H1 (cell line): ENCODE results near the gene PKN3. TPM values are rescaled to one million over a fixed set of nuclear protein-coding genes. Genes with fewer than 3 reads are reported as not detected.

Source experiments
- CTCF ChIA-PET: fragments of 300-600 bp; sonication (Branson Sonifier 250); formaldehyde crosslinking; loops from one replicate; lab custom pipeline; 2021; ENCODE audit not compliant: partially characterized antibody; lab: Charles Lee
- POLR2A ChIA-PET: fragments of 300-600 bp; sonication (Branson Sonifier 250); formaldehyde crosslinking; loops from one replicate; lab custom pipeline; 2021; ENCODE audit warnings: inconsistent platforms; ENCODE audit not compliant: partially characterized antibody; lab: Charles Lee
- DNase-seq, 2 experiments: peaks; one replicate each; pipeline versions ENCODE4 v3.0.0 to v3.0.0-alpha.2; 2010 to 2022; ENCODE audit warnings: low spot score in 2 of 2, low read depth in 1 of 2, mixed read lengths in 1 of 2
- FAIRE-seq: peaks from 2 replicates; lab custom pipeline; 2011; peaks lifted over from hg19 to GRCh38; lab: Jason Lieb, UNC
- H2AFZ ChIP-seq: 2 replicates; pipeline ENCODE4 v1.8.1; 2012; ENCODE audit warnings: low read length, inconsistent platforms
- H2AK5ac ChIP-seq: 2 replicates; pipeline ENCODE4 v1.6.1; 2013; ENCODE audit warnings: low read depth, low read length
- H2BK120ac ChIP-seq: replicated peaks from 2 replicates; pipeline ENCODE3; 2013; ENCODE audit warnings: low read depth, low read length, inconsistent platforms
- H2BK12ac ChIP-seq: 2 replicates; pipeline ENCODE4 v1.6.1; 2013; ENCODE audit warnings: low read depth, low read length
- H2BK15ac ChIP-seq: 2 replicates; pipeline ENCODE4 v1.6.1; 2013; ENCODE audit warnings: low read length
- H2BK20ac ChIP-seq: 2 replicates; pipeline ENCODE4 v1.6.1; 2013; ENCODE audit warnings: low read length
- H2BK5ac ChIP-seq: 2 replicates; pipeline ENCODE4 v1.6.1; 2013; ENCODE audit warnings: low read depth, low read length
- H3K14ac ChIP-seq: 2 replicates; pipeline ENCODE4 v1.6.1; 2013; ENCODE audit warnings: inconsistent platforms; ENCODE audit not compliant: insufficient read length
- H3K18ac ChIP-seq: 2 replicates; pipeline ENCODE4 v1.6.1; 2013; ENCODE audit warnings: low read length; ENCODE audit errors: extremely low read depth
- H3K23ac ChIP-seq: 2 replicates; pipeline ENCODE4 v1.6.1; 2013; ENCODE audit warnings: inconsistent platforms; ENCODE audit not compliant: insufficient read length
- H3K23me2 ChIP-seq: 2 replicates; pipeline ENCODE4 v1.6.1; 2013; ENCODE audit warnings: low read depth, low read length
- H3K27ac ChIP-seq: 2 replicates; pipeline ENCODE4 v1.6.1; 2011; ENCODE audit warnings: low read depth, low read length, inconsistent platforms
- H3K27me3 ChIP-seq, 4 experiments: replicated peaks in 1 of 4; 1 replicate in 1 of 4; 2 replicates in 3 of 4; pipeline versions ENCODE4 v1.6.1 to v1.8.1; 2011 to 2013; ENCODE audit warnings: low read length in 3 of 4, mild to moderate bottlenecking in 3 of 4, inconsistent platforms in 2 of 4, mixed read lengths in 2 of 4, moderate library complexity in 1 of 4; ENCODE audit not compliant: control insufficient read depth in 3 of 4, insufficient read depth in 3 of 4; ENCODE audit errors: extremely low read depth in 1 of 4
- H3K36me3 ChIP-seq, 4 experiments: 2 replicates each; pipeline versions ENCODE4 v1.6.1 to v1.8.1; 2011 to 2013; ENCODE audit warnings: mild to moderate bottlenecking in 4 of 4, low read length in 3 of 4, moderate library complexity in 2 of 4, control low read depth in 1 of 4, inconsistent platforms in 1 of 4; ENCODE audit not compliant: insufficient read depth in 4 of 4, control insufficient read depth in 2 of 4
- H3K4ac ChIP-seq: replicated peaks from 2 replicates; pipeline ENCODE3; 2013; ENCODE audit warnings: low read length, low read depth, mixed read lengths, inconsistent platforms; ENCODE audit not compliant: insufficient read length
- H3K4me1 ChIP-seq, 4 experiments: replicated peaks in 1 of 4; 1 replicate in 1 of 4; 2 replicates in 3 of 4; pipeline versions ENCODE4 v1.6.1 to v1.8.1; 2011 to 2013; ENCODE audit warnings: low read length in 3 of 4, inconsistent platforms in 2 of 4, mixed read lengths in 1 of 4; ENCODE audit not compliant: insufficient read depth in 4 of 4, control insufficient read depth in 3 of 4
- H3K4me2 ChIP-seq, 2 experiments: 2 replicates each; pipeline versions ENCODE4 v1.6.1 to v1.8.1; 2011 to 2013; ENCODE audit warnings: low read depth in 2 of 2, low read length in 2 of 2, control low read depth in 1 of 2, inconsistent platforms in 1 of 2, mild to moderate bottlenecking in 1 of 2; ENCODE audit not compliant: insufficient read depth in 1 of 2
- H3K4me3 ChIP-seq, 4 experiments: fragments of 200-600, 300-600 bp in 1 of 4; sonication (generic), shearing (Covaris generic), sonication (Bioruptor Twin) in 1 of 4; 2 replicates each; pipeline versions ENCODE4 v1.5.1 to v1.8.1; 2011 to 2016; ENCODE audit warnings: low read length in 4 of 4, low read depth in 3 of 4, control low read depth in 2 of 4, inconsistent platforms in 2 of 4, mild to moderate bottlenecking in 2 of 4, mixed read lengths in 1 of 4, moderate library complexity in 1 of 4; ENCODE audit not compliant: insufficient read depth in 2 of 4; ENCODE audit errors: extremely low read depth in 1 of 4
- H3K56ac ChIP-seq: replicated peaks from 2 replicates; pipeline ENCODE3; 2013; ENCODE audit warnings: low read depth, mild to moderate bottlenecking, mixed read lengths, low read length, inconsistent platforms; ENCODE audit not compliant: insufficient read length
- H3K79me1 ChIP-seq: 2 replicates; pipeline ENCODE4 v1.6.1; 2013; ENCODE audit warnings: low read depth, low read length, control low read depth
- H3K79me2 ChIP-seq, 2 experiments: 2 replicates each; pipeline versions ENCODE4 v1.6.1 to v1.8.1; 2012 to 2013; ENCODE audit warnings: low read length in 2 of 2, mild to moderate bottlenecking in 2 of 2, inconsistent platforms in 1 of 2; ENCODE audit not compliant: insufficient read depth in 2 of 2, control insufficient read depth in 1 of 2
- H3K9ac ChIP-seq, 4 experiments: replicated peaks in 1 of 4; 1 replicate in 1 of 4; 2 replicates in 3 of 4; pipeline versions ENCODE4 v1.6.1 to v1.8.1; 2011 to 2013; ENCODE audit warnings: low read depth in 3 of 4, low read length in 3 of 4, control low read depth in 2 of 4, mild to moderate bottlenecking in 2 of 4, moderate library complexity in 2 of 4, inconsistent platforms in 1 of 4; ENCODE audit errors: extremely low read depth in 1 of 4
- H3K9me3 ChIP-seq, 2 experiments: 2 replicates each; pipeline versions ENCODE4 v1.6.1 to v1.8.1; 2012 to 2013; ENCODE audit warnings: mild to moderate bottlenecking in 2 of 2, moderate library complexity in 2 of 2, control low read depth in 1 of 2, inconsistent platforms in 1 of 2, low read depth in 1 of 2, low read length in 1 of 2, mixed read lengths in 1 of 2; ENCODE audit not compliant: insufficient read depth in 2 of 2
- H4K20me1 ChIP-seq, 2 experiments: replicated peaks in 1 of 2; 2 replicates each; pipeline versions ENCODE3 to v1.8.1; 2011 to 2013; ENCODE audit warnings: inconsistent platforms in 2 of 2, low read length in 2 of 2, mild to moderate bottlenecking in 1 of 2; ENCODE audit not compliant: insufficient read depth in 2 of 2, control insufficient read depth in 1 of 2
- H4K5ac ChIP-seq: 2 replicates; pipeline ENCODE4 v1.6.1; 2013; ENCODE audit warnings: low read length, low read depth, mixed read lengths, inconsistent platforms; ENCODE audit not compliant: insufficient read length
- H4K8ac ChIP-seq: 2 replicates; pipeline ENCODE4 v1.8.0; 2013; ENCODE audit warnings: mild to moderate bottlenecking, moderate library complexity, low read length, inconsistent platforms; ENCODE audit not compliant: insufficient read depth; ENCODE audit errors: extremely low read depth
- H4K91ac ChIP-seq: replicated peaks from 2 replicates; pipeline ENCODE3; 2013; ENCODE audit warnings: low read length, mixed read lengths, inconsistent platforms; ENCODE audit not compliant: insufficient read length
- ATF3 ChIP-seq: IDR thresholded peaks from 2 replicates; pipeline ENCODE4 v1.6.1; 2011; ENCODE audit warnings: low read depth, mild to moderate bottlenecking, low read length; ENCODE audit not compliant: insufficient read depth
- WGBS, 2 experiments: shearing (Covaris generic) in 1 of 2; methylation state at CpG; one replicate each; pipeline versions ENCODE4 v1.1.6 to v1.1.7; 2013 to 2015; ENCODE audit warnings: low lambda C conversion rate in 2 of 2, mixed read lengths in 2 of 2, inconsistent platforms in 1 of 2, low coverage in 1 of 2, missing lambda C conversion rate in 1 of 2; ENCODE audit not compliant: insufficient replicate concordance in 2 of 2, insufficient coverage in 1 of 2, insufficient read length in 1 of 2; ENCODE audit errors: extremely low coverage in 1 of 2, missing lambda C conversion rate in 1 of 2; 5-methylcytosine and 5-hydroxymethylcytosine counted together
- polyA plus RNA-seq, 7 experiments: library from polyadenylated mRNA; depleted of rRNA in 3 of 7; stranded (reverse) in 5 of 7; unstranded in 2 of 7; fragments of >200 nt in 5 of 7; fragments of 200-250 nt in 2 of 7; gene quantifications; 1 replicate in 5 of 7; 2 replicates in 1 of 7; 4 replicates in 1 of 7; pipeline versions ENCODE4 v1.2.1 to v1.2.3, GENCODE V29; 2011 to 2013; ENCODE audit warnings: missing spikeins in 2 of 7, mixed read lengths in 2 of 7
- total RNA-seq: library from RNA; stranded (reverse); fragmentation: NEBNext Ultra II Directional; extraction: Animal tissue kit (Norgen Biotek cat#: 25700); gene quantifications from 2 replicates; pipeline ENCODE4 v1.2.1, GENCODE V29; 2021

The PKN3 gene
- total and polyA plus RNA-seq, 2 of the 8 experiments (the other 6 are each of a cell fraction or from before 2014, with no cell fraction given) = 15.7 to 16.3 TPM

GRCh38 chr9:128716581-128717254 is 14.4 kb downstream of the PKN3 start:
- H2AK5ac ChIP-seq = no peak overlapping the region
- POLR2A ChIA-PET = interaction anchor here (0.6 to 46.1 kb wide), 5 partner anchors 7 to 385 kb away, joined by 3 to 1197 read pairs (median 3); partner anchors contain the start of genes DYNC2I2, PKN3 and SET
- DNase-seq (no peak), FAIRE-seq (no peak)
- no peak overlapping the region for H2BK5ac ChIP-seq
- H2BK120ac ChIP-seq = no peak overlapping the region
- no peak overlapping the region for H4K8ac ChIP-seq
- no peaks in the 10 kb centered on the region for H3K23me2 ChIP-seq
- no peaks in the 10 kb centered on the region for H3K4me1 ChIP-seq
- H3K27me3 ChIP-seq = no peaks in the 10 kb centered on the region
- no peak overlapping the region for H3K4me2 ChIP-seq
- WGBS, 2 experiments = 94% methylated on average over 6 of the region's 7 CpGs; no CpG with 5 or more reads in 1 of the 2 experiments
- CTCF ChIA-PET = interaction anchor here (0.6 to 3.0 kb wide), 3 partner anchors 15 to 212 kb away, joined by 3 to 13 read pairs (median 4); partner anchors contain the start of gene PKN3
- no peaks in the 10 kb centered on the region for H3K79me1 ChIP-seq
- H3K9me3 ChIP-seq = no peaks in the 10 kb centered on the region
- H3K23ac ChIP-seq = no peak overlapping the region
- peaks cover 0 to under 1% of the 10 kb centered on the region in 2 experiments for H4K20me1 ChIP-seq
- no peak overlapping the region for H3K56ac ChIP-seq
- H3K18ac ChIP-seq = no peak overlapping the region
- no peak overlapping the region for H3K14ac ChIP-seq
- 0 out of 2 replicates have a peak overlapping the region, but pooled peaks have one; percentile 72 for H2BK20ac ChIP-seq
- no peak overlapping the region for H2BK15ac ChIP-seq
- no peak for TF ChIP-seq ATF3
- no peak overlapping the region for H3K4ac ChIP-seq
- H2BK12ac ChIP-seq = no peak overlapping the region
- no peak overlapping the region for H3K9ac ChIP-seq
- H3K79me2 ChIP-seq = no peaks in the 10 kb centered on the region
- no peak overlapping the region for H4K5ac ChIP-seq
- no peak overlapping the region for H3K4me3 ChIP-seq
- H3K27ac ChIP-seq = no peak overlapping the region
- peaks cover 0 to 15% (median 11%) of the 10 kb centered on the region in 4 experiments; a peak in 5 of 8 replicates for H3K36me3 ChIP-seq
- H4K91ac ChIP-seq = no peak overlapping the region
- no peak overlapping the region for H2AFZ ChIP-seq
